ENCODE data around the gene ZNG1E. TPM values are rescaled to one million over a fixed set of nuclear protein-coding genes. Genes with fewer than 3 reads are reported as not detected.

Gene ZNG1E
- total RNA-seq = 36.6 and 41.2 TPM in 2 replicates

DNA sequence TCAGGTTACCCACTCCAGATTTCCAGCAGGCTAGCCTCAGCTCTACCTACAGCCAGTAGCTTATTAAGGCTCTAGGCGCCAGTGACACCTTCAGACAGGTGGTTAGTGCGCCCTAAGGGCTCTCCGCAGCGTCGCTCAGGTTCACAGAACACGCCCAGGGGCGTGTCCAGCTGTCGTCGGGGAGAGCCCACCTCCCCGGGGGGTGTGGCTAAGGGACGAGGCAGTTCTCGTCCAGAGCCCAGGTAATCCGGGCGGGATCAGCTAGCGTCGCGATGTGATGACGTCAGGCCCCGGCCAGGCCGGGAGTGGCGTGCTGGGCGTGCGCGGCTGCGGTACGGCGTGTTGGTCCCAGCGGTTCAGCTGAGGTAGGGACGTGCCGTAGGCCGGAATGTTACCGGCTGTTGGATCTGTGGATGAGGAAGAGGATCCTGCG is at the start of gene ZNG1E:
ZNG1E (plus strand) TSS at position 340 of the 433 bp plus-strand sequence; CDS start at position 389, 49 bp downstream.

DNA sequence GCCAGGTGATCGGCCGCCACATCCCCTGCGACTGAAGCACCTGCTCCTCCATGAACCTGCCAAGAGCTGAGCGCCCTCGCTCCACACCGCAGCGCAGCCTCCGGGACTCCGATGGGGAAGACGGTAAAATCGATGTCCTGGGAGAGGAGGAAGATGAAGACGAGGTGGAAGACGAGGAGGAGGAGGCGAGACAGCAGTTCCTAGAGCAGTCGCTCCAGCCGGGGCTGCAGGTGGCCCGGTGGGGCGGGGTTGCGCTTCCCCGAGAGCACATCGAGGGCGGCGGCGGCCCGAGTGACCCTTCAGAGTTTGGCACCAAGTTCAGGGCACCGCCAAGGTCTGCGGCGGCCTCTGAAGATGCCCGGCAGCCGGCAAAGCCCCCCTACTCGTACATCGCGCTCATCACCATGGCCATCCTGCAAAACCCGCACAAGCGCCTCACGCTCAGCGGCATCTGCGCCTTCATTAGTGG is 61.4 kb downstream of the ZNG1E start, which contains the start of gene FOXD4L4:
FOXD4L4 (plus strand) TSS at position 51 of the 469 bp plus-strand sequence; CDS start at position 51, 0 bp downstream.

Other genes starting within 250 kb of the ZNG1E start
- under 0.01 TPM in 2 replicates for gene FOXD4L4, start 61.2 kb downstream of the ZNG1E start, total RNA-seq